ENCODE measurements around the gene FILIP1. TPM values are rescaled to one million over a fixed set of nuclear protein-coding genes. Genes with fewer than 3 reads are reported as not detected.
"Not testable (repeated sequence)": the region's sequence is repeated elsewhere in the genome, so short reads cannot be mapped to it uniquely, and the experiment has no call there.

FILIP1 gene
- total RNA-seq, 2 donors from 2014 or later, result 85.8 to 86.3 TPM

GRCh38 chr6:75467284-75467683 lies 26.3 kb downstream of the FILIP1 start:
- ATAC-seq, result peak in 1 of 2 donors; percentile 49
- no peak for DNase-seq
- intact Hi-C loops (cut with DNase I), result no loop called here

GRCh38 chr6:75466636-75467035 lies 27.0 kb downstream of the FILIP1 start:
- ATAC-seq, result no peak
- intact Hi-C loops (cut with DNase I), result no loop called here
- no peak for DNase-seq

GRCh38 chr6:75463908-75464307 lies 29.7 kb downstream of the FILIP1 start:
- DNase-seq (no peak), ATAC-seq (peak in 1 of 2 donors; percentile 27)
- intact Hi-C loops (cut with DNase I), result no loop called here

GRCh38 chr6:75463061-75463460 lies 30.5 kb downstream of the FILIP1 start:
- no peak for ATAC-seq
- DNase-seq, result no peak
- intact Hi-C loops (cut with DNase I), result no loop called here

GRCh38 chr6:75460681-75461080 lies 32.9 kb downstream of the FILIP1 start:
- DNase-seq (no peak), ATAC-seq (no peak)
- intact Hi-C loops (cut with DNase I), result no loop called here

- DNase-seq (no peak), ATAC-seq (peak; percentile 72 to 91)
- intact Hi-C loops (cut with DNase I), result no loop called here
These were observed 34.7 kb downstream of the FILIP1 start for GRCh38 chr6:75458895-75459294.

- no peak for ATAC-seq
- intact Hi-C loops (cut with DNase I), result no loop called here
- no peak for DNase-seq
These were observed 42.7 kb downstream of the FILIP1 start for GRCh38 chr6:75450903-75451302.

- ATAC-seq (peak in 1 of 2 donors; percentile 46), DNase-seq (no peak)
- intact Hi-C loops (cut with DNase I), result no loop called here
These were observed 43.9 kb downstream of the FILIP1 start for GRCh38 chr6:75449630-75450206.

- intact Hi-C loops (cut with DNase I), result no loop called here
- ATAC-seq, result peak in 1 of 2 donors; percentile 32
- DNase-seq, result no peak
These were observed 47.2 kb downstream of the FILIP1 start for GRCh38 chr6:75446241-75446880.

GRCh38 chr6:75445738-75446137 lies 47.9 kb downstream of the FILIP1 start:
- ATAC-seq, result no peak
- intact Hi-C loops (cut with DNase I), result no loop called here
- no peak for DNase-seq

GRCh38 chr6:75444899-75445298 lies 48.7 kb downstream of the FILIP1 start:
- ATAC-seq (no peak), DNase-seq (no peak)
- intact Hi-C loops (cut with DNase I), result no loop called here

GRCh38 chr6:75441883-75442282 lies 51.7 kb downstream of the FILIP1 start:
- DNase-seq; intact Hi-C loops (cut with DNase I): not testable (repeated sequence)

GRCh38 chr6:75441479-75441878 lies 52.1 kb downstream of the FILIP1 start:
- ATAC-seq; intact Hi-C loops (cut with DNase I); DNase-seq: not testable (repeated sequence)

More at GRCh38 chr6:75441883-75442282, 51.7 kb downstream of the FILIP1 start:
- ATAC-seq, result not testable (repeated sequence)

- intact Hi-C loops (cut with DNase I), result loop anchor here in 1 of 2 donors (5.0 kb wide), 1 partner anchor 54 kb away; the partner anchor contains the start of gene FILIP1
- no peak for ATAC-seq
- no peak for DNase-seq
These were observed 55.0 kb downstream of the FILIP1 start for GRCh38 chr6:75438442-75439116.

- DNase-seq (no peak), ATAC-seq (peak; percentile 58 to 60)
- intact Hi-C loops (cut with DNase I), result loop anchor here in 1 of 2 donors (5.0 kb wide), 1 partner anchor 54 kb away; the partner anchor contains the start of gene FILIP1
These were observed 55.6 kb downstream of the FILIP1 start for GRCh38 chr6:75438013-75438431.

GRCh38 chr6:75437421-75437891 lies 56.1 kb downstream of the FILIP1 start:
- intact Hi-C loops (cut with DNase I), result loop anchor here in 1 of 2 donors (5.0 kb wide), 1 partner anchor 55 kb away; the partner anchor contains the start of gene FILIP1
- ATAC-seq (peak; percentile 62 to 90), DNase-seq (no peak)

GRCh38 chr6:75436869-75437268 lies 56.7 kb downstream of the FILIP1 start:
- intact Hi-C loops (cut with DNase I), result loop anchor here in 1 of 2 donors (5.0 kb wide), 1 partner anchor 55 kb away; the partner anchor contains the start of gene FILIP1
- DNase-seq (peak; percentile 48), ATAC-seq (peak; percentile 85 to 87)

GRCh38 chr6:75432809-75433208 lies 60.8 kb downstream of the FILIP1 start:
- ATAC-seq; intact Hi-C loops (cut with DNase I); DNase-seq: not testable (repeated sequence)

GRCh38 chr6:75431379-75431778 lies 62.2 kb downstream of the FILIP1 start:
- ATAC-seq (peak; percentile 85 to 94), DNase-seq (no peak)
- intact Hi-C loops (cut with DNase I), result no loop called here

All from left cardiac atrium (tissue), 4 donors.